ENCODE data around the gene NSD2. TPM values are rescaled to one million over a fixed set of nuclear protein-coding genes. Genes with fewer than 3 reads are reported as not detected.

Gene NSD2
- total and polyA plus RNA-seq, 9 of the 15 experiments (the other 6 are each of a cell fraction or from before 2014, with no cell fraction given): 6.4 to 126 (median 58.8) TPM

DNA sequence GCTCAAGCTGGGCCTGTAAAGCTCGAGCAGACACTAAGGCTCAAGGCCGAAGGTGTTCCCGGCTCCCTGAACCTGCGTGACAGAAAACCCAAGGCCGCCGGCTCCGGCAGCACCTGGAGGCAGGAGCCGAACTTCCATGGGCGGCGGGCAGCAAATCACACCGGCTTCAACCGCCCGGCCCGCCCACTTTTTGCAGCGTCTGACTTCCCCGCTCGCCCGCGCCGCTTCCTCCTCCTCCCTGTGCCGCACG is 940 bp upstream of the NSD2 start:
- Histone ChIP-seq H3K9ac (ENCODE audit: insufficient read depth in 1 of 2, low read depth in 2 of 2, low read length in 2 of 2) (peak overlapping the region; percentile 96 to 97), H4K20me1 (replicated peaks; ENCODE audit: control insufficient read depth, insufficient read depth, low read length) (peaks cover 13% of the 10 kb centered on the region; the same call in 1 of the 2 replicates), H3K4me1 (replicated peaks in 1 of 2; ENCODE audit: control insufficient read depth in 2 of 2, insufficient read depth in 2 of 2, low read length in 2 of 2) (peaks cover 23 to 32% of the 10 kb centered on the region in 2 experiments), H3K9me3 (replicated peaks; ENCODE audit: control insufficient read depth, insufficient read depth, low read depth, low read length) (no peaks in the 10 kb centered on the region), H3K9me1 (ENCODE audit: control insufficient read depth, insufficient read depth, low read length) (no peaks in the 10 kb centered on the region), H2AFZ (ENCODE audit: low read depth, low read length) (peak overlapping the region; percentile 87), H3K27ac (ENCODE audit: extremely low read depth, low read depth, low read length) (peak overlapping the region; percentile 99), H3K4me3 (peak overlapping the region; percentile 60), H3K4me2 (ENCODE audit: insufficient read depth, low read length) (peak overlapping the region; percentile 76), H3K79me2 (ENCODE audit: control insufficient read depth, insufficient read depth, low read length) (peaks cover 45% of the 10 kb centered on the region), H3K27me3 (ENCODE audit: control insufficient read depth in 2 of 2, insufficient read depth in 2 of 2, low read length in 2 of 2) (no peaks in the 10 kb centered on the region), H3K36me3 (ENCODE audit: control insufficient read depth, insufficient read depth, low read length) (peaks cover 12% of the 10 kb centered on the region; the same call in 1 of the 3 replicates)
- BruUV-seq (replicated peaks): TSS peak; percentile 91
- DNase-seq (ENCODE audit: extremely low read depth in 1 of 4, low spot score in 3 of 4): peak in 2 of 4 experiments; percentile 79 to 90
- ChIA-PET POLR2A (interaction anchor here (0.6 to 2.0 kb wide), 10 partner anchors 9 to 964 kb away, joined by 3 to 13 read pairs (median 4); partner anchors contain the start of gene LETM1), CTCF (ENCODE audit: low intra/inter-chr PET ratio) (no interaction called here)
- 1% methylated on average over 11 of the region's 22 CpGs for WGBS (ENCODE audit: insufficient coverage, low coverage, missing lambda C conversion rate)
- no peak for FAIRE-seq
- in situ Hi-C loops (cut with MboI) (no loop called here), intact Hi-C loops (cut with micrococcal nuclease) (loop anchor here (5.0 kb wide), 1 partner anchor 547 kb away; the partner anchor contains the start of genes CFAP99 and ZFYVE28)
- ATAC-seq: peak; percentile 84
- no peak for TF ChIP-seq NCOA4 (IDR thresholded peaks at IDR 0.05; ENCODE audit: partially characterized antibody)
- no peak for TF ChIP-seq CTBP1 (IDR thresholded peaks at IDR 0.05; ENCODE audit: borderline replicate concordance)
- no peak for TF ChIP-seq GABPA (tag; conservative IDR thresholded peaks at IDR 0.05; ENCODE audit: low read depth)
- no peak for TF ChIP-seq ZNF695 (CRISPR knock-in tag; IDR thresholded peaks at IDR 0.05)
- TF ChIP-seq, protein P1, sequence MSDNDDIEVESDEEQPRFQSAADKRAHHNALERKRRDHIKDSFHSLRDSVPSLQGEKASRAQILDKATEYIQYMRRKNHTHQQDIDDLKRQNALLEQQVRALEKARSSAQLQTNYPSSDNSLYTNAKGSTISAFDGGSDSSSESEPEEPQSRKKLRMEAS (CRISPR knock-in tag; IDR thresholded peaks at IDR 0.05): no peak
- TF ChIP-seq, protein P2, sequence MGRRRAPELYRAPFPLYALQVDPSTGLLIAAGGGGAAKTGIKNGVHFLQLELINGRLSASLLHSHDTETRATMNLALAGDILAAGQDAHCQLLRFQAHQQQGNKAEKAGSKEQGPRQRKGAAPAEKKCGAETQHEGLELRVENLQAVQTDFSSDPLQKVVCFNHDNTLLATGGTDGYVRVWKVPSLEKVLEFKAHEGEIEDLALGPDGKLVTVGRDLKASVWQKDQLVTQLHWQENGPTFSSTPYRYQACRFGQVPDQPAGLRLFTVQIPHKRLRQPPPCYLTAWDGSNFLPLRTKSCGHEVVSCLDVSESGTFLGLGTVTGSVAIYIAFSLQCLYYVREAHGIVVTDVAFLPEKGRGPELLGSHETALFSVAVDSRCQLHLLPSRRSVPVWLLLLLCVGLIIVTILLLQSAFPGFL (CRISPR knock-in tag; IDR thresholded peaks at IDR 0.05): no peak
- no peak for TF ChIP-seq TAF1 (IDR thresholded peaks at IDR 0.05; ENCODE audit: control insufficient read depth, extremely low read depth, insufficient read depth, low read length, severe bottlenecking)
- no peak for TF ChIP-seq JUN (IDR thresholded peaks at IDR 0.05; ENCODE audit: borderline replicate concordance, low read depth, low read length)
- no peak for TF ChIP-seq JUN (CRISPR knock-in tag; IDR thresholded peaks at IDR 0.05; ENCODE audit: borderline replicate concordance)
- no peak for TF ChIP-seq ZNF507 (tag; conservative IDR thresholded peaks at IDR 0.05)
- no peak for TF ChIP-seq ZC3H4 (CRISPR knock-in tag; IDR thresholded peaks at IDR 0.05; ENCODE audit: borderline replicate concordance)
- TF ChIP-seq ELF4 (CRISPR knock-in tag; IDR thresholded peaks at IDR 0.05): no peak
- TF ChIP-seq NFATC3 (IDR thresholded peaks at IDR 0.05): 0 out of 2 replicates have a peak, but pooled peaks have one; percentile 58
- no peak for TF ChIP-seq RBM17 (IDR thresholded peaks at IDR 0.05; ENCODE audit: borderline replicate concordance, low read depth, low read length)
- no peak for TF ChIP-seq ZNF785 (CRISPR knock-in tag; IDR thresholded peaks at IDR 0.05)
- TF ChIP-seq BHLHE40 (IDR thresholded peaks at IDR 0.05; ENCODE audit: low read length): no peak
- no peak for TF ChIP-seq STAT5A (IDR thresholded peaks at IDR 0.05; ENCODE audit: borderline replicate concordance, low read length)
- no peak for TF ChIP-seq THAP7 (CRISPR knock-in tag; IDR thresholded peaks at IDR 0.05)
- no peak for TF ChIP-seq CEBPB (tag; IDR thresholded peaks at IDR 0.05)
- peak; percentile 23 for TF ChIP-seq HMGN3 (IDR thresholded peaks at IDR 0.05; ENCODE audit: borderline replicate concordance, extremely low read depth, insufficient read length, low read depth, low read length)
- TF ChIP-seq ZNF41 (CRISPR knock-in tag; conservative IDR thresholded peaks at IDR 0.05): no peak
- no peak for TF ChIP-seq ZNF324 (CRISPR knock-in tag; IDR thresholded peaks at IDR 0.05)
- no peak for TF ChIP-seq GABPB2 (CRISPR knock-in tag; conservative IDR thresholded peaks at IDR 0.05)
- no peak for TF ChIP-seq NR2F6 (CRISPR knock-in tag; IDR thresholded peaks at IDR 0.05)
- TF ChIP-seq MEIS2 (IDR thresholded peaks at IDR 0.05; ENCODE audit: partially characterized antibody): peak; percentile 31

Measured in K562 (cell line).